ENCODE data around the gene RALY.

The RALY gene

GRCh38 chr20:33977535-33977934 is 16.2 kb upstream of the RALY start:
- TF ChIP-seq ZFX (IDR thresholded peaks at IDR 0.05) (no peak), CTCF (conservative IDR thresholded peaks at IDR 0.05) (no peak)

DNA sequence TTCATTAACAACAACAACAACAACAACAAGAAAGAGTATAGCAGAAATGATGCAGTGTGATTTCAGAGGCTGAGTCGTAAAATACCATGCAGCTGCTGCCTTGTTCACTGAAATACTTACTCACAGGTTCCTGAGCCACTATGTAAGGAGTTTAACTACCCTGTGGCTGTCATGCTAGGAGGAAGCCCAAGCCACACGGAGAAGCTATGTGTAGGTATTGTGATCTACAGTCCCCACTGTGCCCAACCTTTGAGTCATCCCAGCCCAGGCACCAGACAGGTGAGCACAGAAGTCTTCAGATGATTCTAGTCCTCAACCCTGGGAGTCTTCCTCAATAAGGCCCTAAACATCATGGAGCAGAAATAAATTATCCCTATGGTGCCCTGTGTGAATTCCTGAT is 14.6 kb upstream of the RALY start:
- TF ChIP-seq ZFX (IDR thresholded peaks at IDR 0.05) (no peak), CTCF (conservative IDR thresholded peaks at IDR 0.05) (no peak)
- no peak overlapping the region for H3K27ac ChIP-seq

More at GRCh38 chr20:33977535-33977934, 16.2 kb upstream of the RALY start:
- no peak overlapping the region for H3K27ac ChIP-seq

DNA sequence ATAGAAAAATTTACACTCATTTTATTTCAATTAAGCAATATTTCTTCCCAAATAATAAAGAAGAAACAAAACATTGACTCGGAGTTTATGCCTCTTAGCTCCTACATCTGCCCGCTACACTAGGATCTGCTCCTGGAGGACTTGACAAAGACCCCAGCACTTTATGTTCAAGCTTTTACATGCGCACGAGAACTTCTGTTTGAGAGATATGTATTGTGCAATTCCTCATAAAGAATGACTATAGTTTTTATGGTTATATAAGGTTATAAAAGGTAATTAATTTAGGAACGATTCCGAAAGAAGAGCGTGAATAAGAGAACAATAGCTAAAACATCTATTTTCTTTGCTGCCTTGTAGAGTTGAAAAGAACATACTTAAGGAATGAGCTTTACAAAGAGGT is 12.4 kb upstream of the RALY start:
- no peak overlapping the region for H3K27ac ChIP-seq

GRCh38 chr20:33981964-33982363 is 11.7 kb upstream of the RALY start:
- TF ChIP-seq ZFX (IDR thresholded peaks at IDR 0.05) (no peak), CTCF (conservative IDR thresholded peaks at IDR 0.05) (no peak)
- H3K27ac ChIP-seq, result no peak overlapping the region

More for the DNA sequence above, 12.4 kb upstream of the RALY start:
- TF ChIP-seq CTCF (conservative IDR thresholded peaks at IDR 0.05) (no peak), ZFX (IDR thresholded peaks at IDR 0.05) (no peak)

DNA sequence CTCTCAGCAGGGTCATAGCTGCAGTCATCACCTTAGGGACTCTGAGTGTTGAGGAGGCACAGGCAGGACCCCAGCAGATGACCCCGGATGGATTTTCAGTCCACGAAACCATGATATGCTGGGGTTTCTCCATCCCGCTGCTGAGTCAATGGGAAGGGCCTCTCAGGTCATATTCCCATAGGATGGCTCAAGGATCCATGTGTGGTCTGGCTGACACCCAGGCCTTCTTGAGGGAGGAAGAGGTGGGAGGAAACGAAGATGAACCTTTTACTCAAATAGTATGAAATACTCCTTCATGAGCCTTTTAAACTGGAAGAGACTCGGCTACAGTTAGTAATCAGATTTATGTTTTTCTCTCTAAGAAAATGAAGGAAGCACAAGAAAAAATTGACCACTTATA is 10.3 kb upstream of the RALY start:
- H3K27ac ChIP-seq, result no peak overlapping the region
- TF ChIP-seq CTCF (conservative IDR thresholded peaks at IDR 0.05), result no peak
- no peak for TF ChIP-seq ZFX (IDR thresholded peaks at IDR 0.05)

GRCh38 chr20:33984182-33984719 is 9.5 kb upstream of the RALY start:
- no peak overlapping the region for H3K27ac ChIP-seq
- TF ChIP-seq CTCF (conservative IDR thresholded peaks at IDR 0.05) (no peak), ZFX (IDR thresholded peaks at IDR 0.05) (no peak)

DNA sequence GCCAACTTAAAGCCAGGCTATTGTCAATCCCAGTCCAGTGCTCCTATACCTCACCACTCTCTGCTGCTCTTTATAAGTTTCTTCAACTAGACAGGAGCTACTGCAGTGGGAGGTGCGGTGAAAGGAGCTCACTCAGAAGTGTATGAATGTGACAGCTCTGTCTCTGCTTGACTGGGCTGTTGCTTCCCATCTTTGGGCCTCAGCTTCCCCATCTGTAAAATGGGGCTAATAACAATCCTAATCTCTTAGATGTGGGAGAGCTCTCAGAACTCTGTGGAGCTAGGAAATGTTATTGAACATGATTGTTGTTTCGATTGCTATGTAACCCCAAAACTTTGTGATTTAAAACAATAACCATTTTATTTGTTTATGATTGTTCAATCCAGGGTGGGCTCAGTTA is 8.4 kb upstream of the RALY start:
- no peak overlapping the region for H3K27ac ChIP-seq
- no peak for TF ChIP-seq ZFX (IDR thresholded peaks at IDR 0.05)
- no peak for TF ChIP-seq CTCF (conservative IDR thresholded peaks at IDR 0.05)

Data from C4-2B (cell line).